GM18907 (cell line): ENCODE measurements around the gene BAIAP2.
"Not testable (repeated sequence)": the region's sequence is repeated elsewhere in the genome, so short reads cannot be mapped to it uniquely, and the experiment has no call there.

Source experiments
- ATAC-seq: cut with Tn5 transposase; IDR thresholded peaks from one replicate; pipeline ENCODE4 v1.9.1; 2021; ENCODE audit warnings: mild to moderate bottlenecking, moderate library complexity; ENCODE audit not compliant: unreplicated experiment

The BAIAP2 gene

DNA sequence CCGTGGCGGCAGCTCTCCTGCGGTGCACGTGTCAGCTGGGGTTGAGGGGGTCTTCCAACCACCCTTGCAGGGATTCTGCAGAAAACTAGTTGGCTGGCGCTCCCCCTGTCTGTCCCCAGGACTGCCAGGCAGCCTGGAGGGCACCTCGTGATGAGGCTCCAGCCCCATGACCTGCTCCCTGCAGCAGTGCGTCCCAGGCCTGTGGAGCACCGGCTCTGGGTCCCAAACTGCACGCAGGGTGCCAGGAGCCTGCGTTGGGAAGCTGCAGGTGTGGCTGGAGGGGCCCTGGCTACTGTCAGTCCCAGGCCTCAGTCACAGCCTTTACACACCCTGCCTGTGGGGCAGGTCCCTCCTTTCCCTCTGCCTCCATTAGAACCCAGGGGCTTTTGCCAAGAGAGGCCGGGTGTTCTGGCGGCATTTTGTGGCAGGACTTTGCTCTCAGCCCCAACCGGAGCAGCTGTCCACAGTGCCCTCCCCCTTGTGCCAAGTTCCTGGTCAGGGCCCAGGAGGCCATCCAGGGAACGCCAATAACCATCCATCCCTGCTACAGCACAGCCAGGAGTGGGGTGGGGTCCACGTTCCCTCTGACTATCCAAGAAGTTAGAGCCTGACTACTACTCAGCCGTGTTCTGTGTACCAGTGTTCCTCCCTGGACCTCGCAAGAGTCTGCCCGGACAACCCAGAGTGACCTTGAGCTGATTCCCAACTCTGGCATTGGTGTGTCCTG lies 34.2 kb upstream of the BAIAP2 start:
- ATAC-seq: no peak

DNA sequence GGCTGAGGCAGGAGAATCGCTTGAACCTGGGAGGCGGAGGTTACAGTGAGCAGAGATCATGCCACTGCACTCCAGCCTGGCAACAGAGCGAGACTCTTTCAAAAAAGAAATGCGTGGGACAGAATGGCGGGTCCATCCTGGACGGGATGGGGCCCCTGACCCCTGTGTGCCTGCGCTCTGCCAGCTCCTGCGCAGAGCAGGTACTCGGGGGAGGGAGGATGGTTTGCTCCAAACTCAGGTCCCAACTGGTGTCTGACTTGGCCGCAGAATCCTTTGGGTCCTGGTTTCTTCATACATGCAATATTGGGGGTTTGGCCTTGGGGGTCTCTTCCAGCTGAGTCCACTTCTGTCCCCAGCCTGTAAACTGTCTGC lies 33.0 kb upstream of the BAIAP2 start:
- no peak for ATAC-seq

DNA sequence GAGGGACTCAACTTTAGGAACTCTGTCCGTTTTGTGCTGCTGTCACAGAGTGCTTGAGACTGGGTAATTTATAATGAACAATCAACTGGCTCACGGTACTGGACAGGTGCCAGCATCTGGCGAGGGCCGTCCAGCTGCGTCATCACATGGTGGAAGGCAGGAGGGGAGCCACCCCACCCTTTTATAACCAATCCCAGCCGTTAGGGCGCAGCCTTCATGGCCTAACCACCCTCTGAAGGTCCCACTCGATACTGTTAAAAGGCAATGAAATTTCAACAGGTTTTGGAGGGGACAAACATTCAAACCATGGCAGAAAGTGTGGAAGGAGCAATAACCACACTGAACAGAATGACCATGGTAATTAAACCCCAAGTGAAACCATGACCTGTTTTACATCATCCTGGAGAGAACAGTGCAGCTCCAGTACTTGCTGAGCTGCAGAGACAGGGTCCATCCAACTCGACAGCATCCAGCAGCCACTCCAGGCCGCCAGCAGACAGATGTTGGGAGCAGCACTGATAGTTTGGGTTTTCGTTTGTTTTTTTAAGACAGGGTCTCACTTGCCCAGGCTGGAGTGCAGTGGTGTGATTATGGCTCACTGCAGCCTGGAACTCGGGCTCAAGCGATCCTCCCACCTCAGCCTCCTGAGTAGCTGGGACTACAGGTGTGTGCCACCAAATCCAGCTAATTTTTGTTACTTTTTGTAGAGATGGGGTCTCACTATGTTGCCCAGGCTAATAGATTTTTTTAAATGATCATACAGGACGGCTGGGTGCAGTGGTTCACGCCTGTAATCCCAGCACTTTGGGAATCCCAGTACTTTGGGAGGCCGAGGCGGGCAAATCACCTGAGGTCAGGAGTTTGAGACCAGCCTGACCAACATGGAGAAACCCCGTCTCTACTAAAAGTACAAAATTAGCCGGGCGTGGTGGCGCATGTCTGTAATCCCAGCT lies 32.3 kb upstream of the BAIAP2 start:
- no peak for ATAC-seq

DNA sequence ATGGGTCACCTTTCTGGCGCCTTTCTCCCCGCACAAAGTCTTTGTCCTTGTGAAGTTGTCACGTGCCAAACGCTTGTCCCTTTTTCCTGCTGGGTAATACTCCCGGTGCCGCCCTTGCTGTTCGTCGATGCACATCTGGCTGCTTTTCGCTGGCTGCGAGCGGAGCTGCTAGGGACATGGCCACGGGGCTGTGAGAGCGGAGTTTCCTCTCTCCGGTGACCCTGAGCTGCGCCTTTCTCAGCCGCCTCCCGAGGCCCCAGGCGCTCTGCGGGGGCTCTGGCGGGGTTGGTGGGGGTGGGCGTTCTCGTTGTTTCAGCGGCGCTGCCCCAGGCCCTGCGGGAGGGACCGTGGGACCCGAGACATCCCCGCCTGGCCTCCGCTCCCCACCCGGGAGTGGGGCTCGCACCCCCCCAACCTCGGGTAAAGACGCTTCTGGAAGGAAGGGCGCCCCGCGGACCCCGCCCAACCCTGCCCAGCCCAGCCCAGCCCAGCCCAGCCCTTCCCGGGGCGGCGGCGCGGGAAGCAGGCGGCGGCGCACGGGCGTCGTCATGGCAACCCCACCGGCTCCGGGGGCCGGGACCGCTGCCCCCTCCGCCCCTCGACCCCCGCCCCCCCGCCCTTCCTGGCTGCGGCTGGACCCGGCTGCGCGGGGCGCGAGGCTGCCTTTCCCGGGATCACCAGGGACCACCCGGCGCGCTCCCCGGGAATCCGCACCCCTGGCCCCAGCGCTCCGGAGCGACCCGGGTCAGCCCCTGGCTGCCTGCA lies 31.1 kb upstream of the BAIAP2 start:
- no peak for ATAC-seq

DNA sequence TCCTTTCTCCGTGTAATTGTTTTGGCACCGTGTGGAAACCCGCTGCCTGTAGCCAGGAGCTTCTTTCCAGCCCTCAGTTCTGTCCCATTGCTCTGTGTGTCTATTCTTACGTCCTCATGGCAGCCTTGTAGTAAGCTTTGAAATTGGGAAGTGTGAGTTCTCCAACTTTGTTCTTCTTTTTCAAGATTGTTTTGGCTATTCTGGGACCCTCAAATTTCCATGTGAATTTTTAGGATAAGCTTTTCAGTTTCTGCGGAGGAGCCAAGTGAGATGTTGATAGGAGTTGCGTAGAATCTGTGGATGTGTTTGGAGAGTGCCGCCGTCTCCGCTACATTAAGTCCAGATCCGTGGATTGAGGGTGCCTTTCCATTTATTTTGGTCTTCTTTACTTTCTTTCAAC lies 28.1 kb upstream of the BAIAP2 start:
- no peak for ATAC-seq

DNA sequence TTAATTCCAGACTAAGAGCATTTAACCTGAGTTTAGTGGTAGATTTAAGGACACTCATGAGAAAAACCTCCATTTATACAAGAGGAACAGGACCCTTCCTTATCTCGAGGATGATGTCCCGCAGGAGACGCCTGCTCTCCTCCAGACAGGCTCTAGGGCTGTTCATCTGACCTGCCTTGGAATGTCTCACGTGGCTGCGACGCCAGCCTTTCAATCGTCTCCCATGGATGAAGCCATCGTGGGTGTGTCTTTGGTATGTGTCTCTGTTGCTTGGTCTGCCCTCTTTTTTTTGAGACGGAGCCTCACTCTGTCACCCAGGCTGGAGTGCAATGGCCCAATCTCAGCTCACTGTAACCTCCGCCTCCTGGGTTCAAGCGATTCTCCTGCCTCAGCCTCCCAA lies 26.8 kb upstream of the BAIAP2 start:
- no peak for ATAC-seq

DNA sequence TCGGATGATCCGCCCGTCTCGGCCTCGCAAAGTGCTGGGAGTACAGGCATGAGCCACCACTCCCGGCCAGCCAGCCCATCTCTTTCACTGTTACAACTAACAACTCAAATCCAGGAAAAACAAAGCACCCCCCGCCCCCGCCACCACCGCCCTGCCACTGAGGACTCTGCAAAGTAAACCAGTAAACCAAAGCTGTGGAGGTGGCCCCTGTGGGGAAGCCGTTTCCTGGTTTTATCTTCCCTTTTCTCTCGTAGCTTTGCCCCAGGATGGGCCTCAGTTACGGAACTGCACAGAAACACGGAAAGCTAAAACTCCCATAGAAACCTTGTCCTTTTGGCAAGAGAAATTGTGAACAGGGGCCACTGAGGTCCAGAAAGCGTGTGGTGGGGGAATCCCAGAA lies 25.8 kb upstream of the BAIAP2 start:
- ATAC-seq: no peak

DNA sequence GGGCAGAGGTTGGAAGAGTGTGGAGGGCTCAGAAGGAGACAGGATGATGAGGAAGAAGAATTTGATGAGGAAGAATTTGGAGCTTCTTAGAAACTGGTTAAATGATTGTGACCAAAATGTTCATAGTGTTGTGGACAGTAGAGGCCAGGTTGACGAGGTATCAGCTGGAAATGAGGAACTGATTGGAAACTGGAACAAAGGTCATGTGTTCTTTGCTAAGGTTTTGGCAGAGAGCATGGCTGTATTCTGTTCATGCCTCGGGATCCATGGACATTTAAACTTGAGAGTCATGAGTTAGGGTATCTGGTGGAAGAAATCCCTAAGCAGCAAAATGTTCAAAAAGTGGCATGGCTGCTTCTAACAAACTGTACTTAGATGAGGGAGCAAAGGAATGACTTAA lies 24.0 kb upstream of the BAIAP2 start:
- ATAC-seq: no peak

DNA sequence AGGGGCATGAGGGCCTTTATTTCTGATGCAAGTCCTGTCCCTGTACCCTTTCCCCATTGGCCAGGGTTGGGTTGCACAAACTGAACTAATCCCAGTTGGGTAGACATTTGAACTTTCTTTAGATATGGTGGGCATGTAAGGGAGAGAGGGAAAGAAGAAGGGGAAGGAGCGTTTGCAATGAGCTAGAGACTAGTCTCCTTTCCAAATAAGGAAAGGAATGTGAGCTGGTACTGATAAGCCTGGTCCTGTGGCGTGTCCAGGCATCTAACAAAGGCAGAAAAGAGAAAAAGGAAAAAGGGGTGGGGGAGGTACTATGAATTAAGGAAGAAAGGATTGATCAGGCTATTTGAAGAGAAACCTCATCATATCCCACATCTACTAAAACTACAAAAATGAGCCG lies 23.0 kb upstream of the BAIAP2 start:
- ATAC-seq: no peak

DNA sequence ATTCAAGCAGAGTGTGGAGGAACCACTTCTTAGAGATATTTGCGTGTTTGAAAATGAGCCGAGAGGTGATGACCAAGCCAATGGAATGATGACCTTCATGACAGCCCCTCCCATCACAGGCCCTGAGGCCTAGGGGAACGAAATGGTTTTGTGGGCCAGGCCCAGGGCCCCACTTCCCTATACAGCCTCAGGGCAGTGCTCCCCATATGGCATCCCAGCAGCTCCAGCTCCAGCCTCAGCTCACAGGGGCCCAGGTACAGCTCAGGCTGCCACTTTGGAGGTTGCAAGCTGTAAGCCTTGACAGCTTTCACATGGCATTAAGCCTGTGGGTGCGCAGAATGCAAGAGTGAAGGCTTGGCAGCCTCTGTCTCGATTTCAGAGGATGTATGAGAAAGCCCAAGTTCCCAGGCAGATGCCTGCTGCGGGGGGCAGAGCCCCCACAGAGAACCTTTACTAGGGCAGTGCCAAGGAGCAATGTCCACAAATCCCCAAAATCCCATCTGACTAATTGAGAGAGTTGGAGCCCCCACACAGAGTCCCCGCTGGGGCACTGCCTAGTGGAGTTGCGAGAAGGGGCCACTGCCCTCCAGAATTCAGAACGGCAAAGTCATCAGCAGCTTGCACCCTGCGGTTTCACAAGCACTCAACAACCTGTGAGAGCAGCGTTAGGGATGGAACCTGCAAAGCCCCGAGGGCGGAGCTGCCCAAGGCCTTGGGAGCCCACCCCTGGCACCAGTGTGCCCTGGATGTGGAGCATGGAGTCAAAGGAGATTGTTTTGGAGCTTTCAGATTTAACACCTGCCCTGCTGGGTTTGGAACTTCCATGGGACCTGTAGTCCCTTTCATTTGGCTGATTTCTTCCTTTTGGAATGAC lies 22.1 kb upstream of the BAIAP2 start:
- ATAC-seq: no peak

DNA sequence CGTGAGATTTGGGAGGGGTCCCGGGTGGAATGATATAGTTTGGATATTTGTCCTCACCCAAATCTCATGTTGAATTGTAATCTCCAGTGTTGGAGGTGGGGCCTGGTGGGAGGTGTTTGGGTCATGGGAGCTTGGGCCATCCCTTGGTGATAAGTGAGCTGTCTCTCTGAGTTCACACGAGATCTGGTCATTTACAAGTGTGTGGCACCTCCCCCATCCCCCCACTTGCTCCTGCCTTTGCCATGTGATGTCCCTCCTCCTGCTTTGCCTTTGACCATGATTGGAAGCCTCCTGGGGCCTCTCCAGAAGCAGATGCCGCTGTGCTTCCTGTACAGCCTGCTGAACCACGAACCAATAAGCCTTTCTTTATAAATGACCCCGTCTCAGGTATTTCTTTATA lies 21.3 kb upstream of the BAIAP2 start:
- no peak for ATAC-seq

DNA sequence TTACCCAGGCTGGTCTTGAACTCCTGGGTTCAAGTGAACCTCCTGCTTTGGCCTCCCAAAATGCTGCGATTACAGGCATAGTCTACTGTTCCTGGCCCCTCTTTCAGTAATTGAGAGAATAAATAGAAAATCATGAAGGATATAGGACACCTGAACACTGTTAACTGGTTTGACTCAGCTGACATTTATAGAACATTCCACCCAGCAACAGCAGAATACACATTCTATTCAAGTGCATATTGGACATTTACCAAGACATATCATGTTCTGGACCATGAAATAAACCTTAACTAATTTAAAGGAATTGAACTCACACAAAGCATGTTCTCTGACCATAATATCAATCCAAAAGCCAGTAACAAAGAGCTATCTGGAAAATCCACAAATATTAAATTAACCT lies 19.8 kb upstream of the BAIAP2 start:
- no peak for ATAC-seq

DNA sequence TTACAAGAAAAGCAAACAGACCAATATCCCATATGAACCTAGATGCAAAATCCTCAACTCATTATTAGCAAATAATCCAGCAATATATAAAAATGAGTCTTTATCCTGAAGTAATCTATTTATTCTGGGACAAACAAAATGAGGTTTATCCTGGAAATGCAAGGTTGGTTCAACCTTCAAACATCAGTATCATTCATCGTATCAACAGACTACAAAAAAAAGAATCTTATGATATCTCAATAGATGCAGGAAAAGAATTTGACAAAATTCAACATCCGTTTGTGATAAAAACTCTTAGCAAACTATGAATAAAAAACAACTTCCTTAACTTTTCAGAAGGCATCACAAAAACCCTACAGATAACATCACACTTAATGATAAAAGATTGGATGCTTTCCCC lies 18.4 kb upstream of the BAIAP2 start:
- no peak for ATAC-seq

DNA sequence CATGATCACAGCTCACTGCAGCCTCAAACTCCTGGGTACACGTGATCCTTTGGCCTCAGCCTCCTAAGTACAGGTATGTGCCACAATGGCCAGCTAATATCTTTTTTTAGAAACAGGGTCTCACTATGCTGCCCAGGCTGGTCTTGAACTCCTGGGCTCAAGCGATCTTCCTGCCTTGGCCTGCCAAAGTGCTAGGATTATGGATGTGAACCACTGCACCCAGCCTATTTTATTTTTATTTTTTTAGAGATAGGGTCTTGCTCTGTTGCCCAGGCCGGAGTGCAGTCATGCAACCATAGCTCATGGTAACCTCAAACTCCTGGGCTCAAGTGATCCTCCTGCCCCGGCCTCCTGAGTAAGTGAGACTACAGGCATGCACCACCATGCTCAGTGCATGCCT lies 17.6 kb upstream of the BAIAP2 start:
- not testable (repeated sequence) for ATAC-seq

DNA sequence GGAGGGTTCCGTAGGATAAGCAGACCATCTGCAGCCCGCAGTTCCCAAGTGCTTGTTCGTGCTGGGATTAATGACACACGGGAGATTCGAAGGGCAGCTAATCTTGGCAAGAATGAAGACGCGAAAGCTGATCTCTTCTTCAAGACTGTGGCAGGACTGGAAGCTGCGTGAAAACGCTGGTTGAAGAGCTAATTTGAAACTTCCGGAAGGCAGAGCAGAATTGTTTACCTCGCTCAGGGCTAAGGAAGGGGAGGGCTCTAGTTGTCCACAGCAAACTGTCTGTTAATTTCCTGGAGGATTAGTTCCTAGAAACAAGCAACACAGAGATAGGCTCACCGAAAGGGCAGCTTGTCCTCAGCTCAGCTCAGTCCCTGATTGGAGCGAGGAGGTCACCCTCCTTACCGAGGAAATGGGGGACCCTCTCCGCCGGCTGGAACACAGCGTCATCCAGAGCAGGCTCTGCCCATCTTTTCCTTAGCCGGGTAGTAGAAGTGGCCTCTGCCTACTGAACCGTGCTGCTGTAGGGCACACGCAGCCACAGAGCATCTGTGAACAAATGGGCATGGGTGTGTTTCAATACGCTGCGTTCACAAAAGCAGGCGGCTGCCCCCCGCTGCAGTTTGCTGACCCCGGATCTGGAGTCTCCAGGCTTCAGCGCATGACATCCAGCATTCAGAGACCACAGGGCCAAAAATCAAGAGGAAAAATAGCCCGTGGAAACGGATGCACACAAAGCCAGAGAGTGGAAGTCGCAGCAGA lies 16.7 kb upstream of the BAIAP2 start:
- ATAC-seq: no peak

DNA sequence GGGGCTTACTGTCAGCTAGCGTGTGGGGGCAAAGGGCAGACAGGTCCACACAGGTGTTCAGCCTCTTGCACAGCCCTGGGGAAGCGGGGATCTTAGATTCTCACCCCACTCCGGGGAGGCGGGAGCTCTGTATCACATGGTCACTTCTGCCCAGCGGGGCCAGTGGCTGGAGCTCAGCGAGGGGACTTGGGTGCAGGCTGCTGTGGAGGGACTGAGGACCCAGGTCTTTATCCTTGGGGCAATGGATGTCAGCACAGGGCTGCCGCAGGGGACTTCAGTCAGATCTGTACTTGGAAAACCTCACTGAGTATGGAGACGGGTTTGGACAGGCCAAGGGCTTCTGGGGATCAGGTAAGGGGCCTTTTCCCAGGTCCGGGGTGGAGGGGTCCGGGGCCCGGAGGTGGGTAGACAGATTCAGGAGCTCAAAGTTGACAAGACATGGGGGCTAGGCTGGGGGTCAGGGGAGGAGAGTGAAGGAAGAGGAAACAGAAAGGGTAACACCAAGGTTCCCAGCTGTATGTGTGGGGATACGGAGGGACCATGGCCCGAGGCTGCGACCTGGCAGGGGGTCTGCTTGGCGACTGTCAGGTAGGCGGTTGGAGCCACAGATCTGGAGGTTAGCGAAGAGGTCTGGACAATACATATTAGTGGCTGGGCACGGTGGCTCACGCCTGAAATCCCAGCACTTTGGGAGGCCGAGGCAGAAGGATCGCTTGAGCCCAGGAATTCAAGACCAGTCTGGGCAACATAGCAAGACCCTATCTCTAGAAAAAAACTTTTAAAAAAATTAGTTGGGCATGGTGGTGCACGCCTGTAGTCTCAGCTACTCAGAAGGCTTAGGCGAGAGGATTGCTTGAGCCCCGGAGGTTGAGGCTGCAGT lies 15.1 kb upstream of the BAIAP2 start:
- no peak for ATAC-seq

DNA sequence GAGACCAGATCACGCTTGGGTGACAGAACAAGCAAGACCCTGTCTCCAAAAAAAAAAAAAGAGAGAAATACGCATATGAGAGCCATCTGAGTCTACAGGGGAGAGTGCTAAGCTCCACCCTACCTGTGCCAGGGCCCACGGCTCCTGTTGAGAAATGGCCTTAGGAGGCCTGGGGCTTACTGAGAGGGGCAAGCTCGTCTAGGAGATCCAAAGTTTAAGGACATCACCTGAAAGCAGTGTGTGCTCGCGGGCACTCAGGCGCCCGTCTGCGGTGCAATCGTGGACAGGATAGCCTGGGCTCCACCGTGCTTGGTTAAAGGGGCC lies 14.5 kb upstream of the BAIAP2 start:
- no peak for ATAC-seq

DNA sequence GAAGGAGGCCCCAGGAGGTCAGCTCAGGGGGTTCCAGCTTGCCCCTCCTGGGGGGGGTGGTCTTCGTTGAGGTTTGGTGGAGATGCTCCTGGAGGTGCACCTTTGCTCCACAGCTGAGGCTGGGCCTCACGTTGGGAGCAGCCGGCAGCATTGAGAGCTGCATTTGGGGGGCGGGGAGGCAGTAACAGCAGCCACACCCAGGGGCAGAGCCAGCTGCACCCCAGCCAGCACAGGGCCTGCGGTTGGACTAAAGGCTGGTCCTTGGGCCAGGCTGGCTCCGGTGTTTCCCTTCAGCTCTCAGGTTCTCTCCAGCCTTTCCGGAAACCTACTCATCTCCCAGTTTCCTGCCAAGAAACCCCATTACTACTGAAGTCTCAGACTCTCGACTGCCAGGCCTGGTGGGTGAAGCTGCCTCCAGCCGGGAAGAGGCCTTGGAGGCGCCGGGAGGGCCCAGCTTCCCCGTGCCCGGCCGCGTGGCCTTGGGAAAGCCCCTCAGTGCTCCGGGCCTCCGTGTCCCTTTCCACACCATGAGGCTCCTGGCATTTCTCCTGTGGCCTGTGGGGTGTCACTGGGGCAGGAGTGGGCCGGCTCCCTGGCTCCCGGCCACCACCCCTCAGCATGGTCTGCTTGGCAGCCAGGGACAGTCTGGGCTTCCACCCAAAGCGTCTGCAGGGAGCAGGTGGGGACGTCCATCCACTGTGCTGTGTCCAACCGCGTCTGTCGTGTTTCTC lies 14.0 kb upstream of the BAIAP2 start:
- ATAC-seq: no peak
